WTC11 (cell line): Measurements from ENCODE around the gene EMD.

ENCODE experiments used
- CTCF ChIP-seq: fragments of 200-600 bp; IDR thresholded peaks from 2 replicates; pipeline ENCODE4 v1.8.0; 2022; ENCODE audit warnings: antibody characterized with exemption
- ETV6 ChIP-seq: sonication (generic); formaldehyde crosslinking; IDR thresholded peaks from 2 replicates; pipeline ENCODE4 v1.8.1; 2022; ENCODE audit warnings: mild to moderate bottlenecking, missing genetic modification reagents
- GABPB1 ChIP-seq: sonication (generic); formaldehyde crosslinking; IDR thresholded peaks from 2 replicates; pipeline ENCODE4 v1.8.1; 2023; ENCODE audit warnings: mild to moderate bottlenecking, missing genetic modification reagents
- JUN ChIP-seq: sonication (generic); formaldehyde crosslinking; IDR thresholded peaks from 2 replicates; pipeline ENCODE4 v1.8.0; 2023; ENCODE audit warnings: mild to moderate bottlenecking, missing genetic modification reagents
- ZBTB43 ChIP-seq: sonication (generic); formaldehyde crosslinking; IDR thresholded peaks from 2 replicates; pipeline ENCODE4 v1.8.1; 2023; ENCODE audit warnings: mild to moderate bottlenecking, missing genetic modification reagents
- ZNF138 ChIP-seq: sonication (generic); formaldehyde crosslinking; conservative IDR thresholded peaks from 2 replicates; pipeline ENCODE4 v1.8.1; 2022; ENCODE audit warnings: mild to moderate bottlenecking, moderate library complexity, missing genetic modification reagents
- ZNF232 ChIP-seq: sonication (generic); formaldehyde crosslinking; IDR thresholded peaks from 2 replicates; pipeline ENCODE4 v1.8.0; 2022; ENCODE audit warnings: mild to moderate bottlenecking, missing genetic modification reagents
- TF ChIP-seq, protein P1 (sequence below): sonication (generic); formaldehyde crosslinking; IDR thresholded peaks from 2 replicates; pipeline ENCODE4 v1.8.1; 2023; ENCODE audit warnings: mild to moderate bottlenecking, missing genetic modification reagents, moderate library complexity

- TF ChIP-seq ZNF232 (no peak), ZBTB43 (CRISPR knock-in tag) (no peak), CTCF (no peak), GABPB1 (no peak), ZNF138 (CRISPR knock-in tag) (no peak), ETV6 (CRISPR knock-in tag) (no peak), JUN (CRISPR knock-in tag) (no peak)
- TF ChIP-seq, protein P1, sequence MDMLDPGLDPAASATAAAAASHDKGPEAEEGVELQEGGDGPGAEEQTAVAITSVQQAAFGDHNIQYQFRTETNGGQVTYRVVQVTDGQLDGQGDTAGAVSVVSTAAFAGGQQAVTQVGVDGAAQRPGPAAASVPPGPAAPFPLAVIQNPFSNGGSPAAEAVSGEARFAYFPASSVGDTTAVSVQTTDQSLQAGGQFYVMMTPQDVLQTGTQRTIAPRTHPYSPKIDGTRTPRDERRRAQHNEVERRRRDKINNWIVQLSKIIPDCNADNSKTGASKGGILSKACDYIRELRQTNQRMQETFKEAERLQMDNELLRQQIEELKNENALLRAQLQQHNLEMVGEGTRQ (CRISPR knock-in tag), result no peak
These were observed 29.6 kb upstream of the EMD start for GRCh38 chrX:154349359-154349935.
